ENCODE data around the gene SLC25A43. TPM values are rescaled to one million over a fixed set of nuclear protein-coding genes. Genes with fewer than 3 reads are reported as not detected.

The SLC25A43 gene
- total RNA-seq, 2 donors from 2014 or later, result 12.3 to 24.4 TPM

GRCh38 chrX:119419146-119419545 lies 20.0 kb downstream of the SLC25A43 start:
- TF ChIP-seq CTCF (IDR thresholded peaks at IDR 0.05), result no peak
- no peak for ATAC-seq (ENCODE audit: insufficient number of reproducible peaks, low FRiP score, low read depth)
- H3K27ac ChIP-seq, result no peak overlapping the region
- no peak overlapping the region for H3K4me3 ChIP-seq
- no peak for DNase-seq (ENCODE audit: low spot score)
- H3K9me3 ChIP-seq, result no peaks in the 10 kb centered on the region
- no peaks in the 10 kb centered on the region for H3K4me1 ChIP-seq (ENCODE audit: control insufficient read depth in 1 of 2, low read depth in 2 of 2)
- H3K36me3 ChIP-seq, result no peaks in the 10 kb centered on the region
- no peaks in the 10 kb centered on the region for H3K27me3 ChIP-seq (replicated peaks; ENCODE audit: insufficient read depth)

GRCh38 chrX:119419898-119420297 lies 20.8 kb downstream of the SLC25A43 start:
- DNase-seq (ENCODE audit: low spot score) (no peak), ATAC-seq (ENCODE audit: insufficient number of reproducible peaks, low FRiP score, low read depth) (no peak)
- H3K36me3 ChIP-seq, result no peaks in the 10 kb centered on the region
- H3K9me3 ChIP-seq, result no peaks in the 10 kb centered on the region
- no peak overlapping the region for H3K4me3 ChIP-seq
- no peaks in the 10 kb centered on the region for H3K4me1 ChIP-seq (ENCODE audit: control insufficient read depth in 1 of 2, low read depth in 2 of 2)
- no peaks in the 10 kb centered on the region for H3K27me3 ChIP-seq (replicated peaks; ENCODE audit: insufficient read depth)
- H3K27ac ChIP-seq, result no peak overlapping the region
- TF ChIP-seq CTCF (IDR thresholded peaks at IDR 0.05), result no peak

- no peaks in the 10 kb centered on the region for H3K27me3 ChIP-seq (replicated peaks; ENCODE audit: insufficient read depth)
- no peak for TF ChIP-seq CTCF (IDR thresholded peaks at IDR 0.05)
- no peaks in the 10 kb centered on the region for H3K4me1 ChIP-seq (ENCODE audit: control insufficient read depth in 1 of 2, low read depth in 2 of 2)
- H3K27ac ChIP-seq, result no peak overlapping the region
- DNase-seq (ENCODE audit: low spot score) (no peak), ATAC-seq (ENCODE audit: insufficient number of reproducible peaks, low FRiP score, low read depth) (no peak)
- no peaks in the 10 kb centered on the region for H3K36me3 ChIP-seq
- H3K9me3 ChIP-seq, result no peaks in the 10 kb centered on the region
- no peak overlapping the region for H3K4me3 ChIP-seq
Measured at GRCh38 chrX:119421016-119421705, 22.0 kb downstream of the SLC25A43 start.

GRCh38 chrX:119423631-119424030 lies 24.5 kb downstream of the SLC25A43 start:
- no peak for TF ChIP-seq CTCF (IDR thresholded peaks at IDR 0.05)
- H3K9me3 ChIP-seq, result no peaks in the 10 kb centered on the region
- no peak for DNase-seq (ENCODE audit: low spot score)
- no peaks in the 10 kb centered on the region for H3K36me3 ChIP-seq
- no peak for ATAC-seq (ENCODE audit: insufficient number of reproducible peaks, low FRiP score, low read depth)
- no peak overlapping the region for H3K27ac ChIP-seq
- no peak overlapping the region for H3K4me3 ChIP-seq
- no peaks in the 10 kb centered on the region for H3K27me3 ChIP-seq (replicated peaks; ENCODE audit: insufficient read depth)
- no peaks in the 10 kb centered on the region for H3K4me1 ChIP-seq (ENCODE audit: control insufficient read depth in 1 of 2, low read depth in 2 of 2)

GRCh38 chrX:119424999-119425398 lies 25.9 kb downstream of the SLC25A43 start:
- no peaks in the 10 kb centered on the region for H3K27me3 ChIP-seq (replicated peaks; ENCODE audit: insufficient read depth)
- no peak overlapping the region for H3K4me3 ChIP-seq
- TF ChIP-seq CTCF (IDR thresholded peaks at IDR 0.05), result no peak

More at GRCh38 chrX:119424999-119425398, 25.9 kb downstream of the SLC25A43 start:
- no peaks in the 10 kb centered on the region for H3K36me3 ChIP-seq
- H3K9me3 ChIP-seq, result no peaks in the 10 kb centered on the region
- DNase-seq (ENCODE audit: low spot score) (no peak), ATAC-seq (ENCODE audit: insufficient number of reproducible peaks, low FRiP score, low read depth) (no peak)
- no peaks in the 10 kb centered on the region for H3K4me1 ChIP-seq (ENCODE audit: control insufficient read depth in 1 of 2, low read depth in 2 of 2)
- H3K27ac ChIP-seq, result no peak overlapping the region

Measured in thoracic aorta (tissue), 2 donors.